HG02763 (cell line): Measurements from ENCODE around the gene PRODH.
"Not testable (repeated sequence)": the region's sequence is repeated elsewhere in the genome, so short reads cannot be mapped to it uniquely, and the experiment has no call there.

Source experiments
- ATAC-seq: cut with Tn5 transposase; IDR thresholded peaks from one replicate; pipeline ENCODE4 v1.9.1; 2021; ENCODE audit warnings: mild to moderate bottlenecking, moderate library complexity; ENCODE audit not compliant: unreplicated experiment

Gene PRODH

GRCh38 chr22:18911535-18911934, 24.6 kb downstream of the PRODH start:
- not testable (repeated sequence) for ATAC-seq

GRCh38 chr22:18909556-18909955, 26.5 kb downstream of the PRODH start:
- no peak for ATAC-seq

- no peak for ATAC-seq
Measured at GRCh38 chr22:18906896-18907295, 29.2 kb downstream of the PRODH start.

- not testable (repeated sequence) for ATAC-seq
Measured at GRCh38 chr22:18906410-18906745, 29.7 kb downstream of the PRODH start.

- ATAC-seq = peak; percentile 88
Measured at GRCh38 chr22:18905540-18906409, 30.3 kb downstream of the PRODH start, which contains the start of gene DGCR6. Gene DGCR6, plus strand, starts transcription at chr22:18906320. Its CDS starts 55 bp downstream, at chr22:18906375.

GRCh38 chr22:18896037-18896657, 39.9 kb downstream of the PRODH start:
- ATAC-seq = not testable (repeated sequence)

- not testable (repeated sequence) for ATAC-seq
Measured at GRCh38 chr22:18893775-18894174, 42.3 kb downstream of the PRODH start.

- ATAC-seq = not testable (repeated sequence)
Measured at GRCh38 chr22:18890510-18891192, 45.4 kb downstream of the PRODH start.

- no peak for ATAC-seq
Measured at GRCh38 chr22:18888115-18888514, 48.0 kb downstream of the PRODH start.

GRCh38 chr22:18884465-18884864, 51.6 kb downstream of the PRODH start:
- not testable (repeated sequence) for ATAC-seq

- ATAC-seq = not testable (repeated sequence)
Measured at GRCh38 chr22:18881260-18881659, 54.8 kb downstream of the PRODH start.
